ENCODE measurements around the gene ACTR10. TPM values are rescaled to one million over a fixed set of nuclear protein-coding genes. Genes with fewer than 3 reads are reported as not detected.

ACTR10 gene
- polyA plus RNA-seq, 6 donors from 2014 or later, result 66.2 to 117 (median 76.6) TPM

DNA sequence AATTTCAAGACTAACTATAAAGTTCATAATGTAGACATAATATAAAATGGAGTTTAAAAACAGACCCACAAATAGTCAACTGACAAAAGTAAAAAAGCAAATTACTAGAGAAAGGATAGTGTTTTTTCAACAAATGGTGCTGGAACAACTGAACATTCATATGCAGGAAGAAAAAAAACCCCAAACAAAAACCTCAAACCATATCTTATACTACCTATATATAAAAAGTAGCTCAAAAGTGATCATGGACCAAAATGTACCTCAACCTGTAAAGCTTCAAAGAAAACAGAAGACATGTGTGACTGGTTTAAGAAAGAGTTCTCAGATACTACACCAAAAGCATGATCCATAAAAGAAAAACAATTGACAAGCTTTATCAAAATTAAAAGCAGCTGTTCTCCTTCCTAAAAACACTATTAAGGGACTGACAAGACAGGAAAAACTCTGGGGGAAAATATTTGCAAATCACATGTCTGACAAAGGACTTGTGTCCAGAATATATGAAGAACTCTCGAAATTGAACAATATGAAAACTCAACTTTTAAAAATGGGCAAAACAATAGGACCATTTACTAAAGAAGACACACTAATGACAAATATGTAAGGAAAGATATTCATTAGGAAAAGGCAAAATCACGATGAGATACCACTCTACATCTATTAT, 75.7 kb downstream of the ACTR10 start:
- Mint-ChIP-seq H3K4me3 (no peak overlapping the region), H3K9me3 (no peaks in the 10 kb centered on the region), H3K36me3 (peaks cover 0 to 11% of the 10 kb centered on the region in 2 donors), H3K27ac (peak overlapping the region; percentile 38 to 92 (median 64)), H3K27me3 (no peaks in the 10 kb centered on the region), H3K4me1 (peaks cover 26 to 36% (median 28%) of the 10 kb centered on the region in 3 donors)
- ATAC-seq (ENCODE audit: low read depth in 2 of 2) (no peak), DNase-seq (no peak)

GRCh38 chr14:58276208-58276607, 76.3 kb downstream of the ACTR10 start:
- DNase-seq (no peak), ATAC-seq (ENCODE audit: low read depth in 2 of 2) (no peak)
- Mint-ChIP-seq H3K9me3 (no peaks in the 10 kb centered on the region), H3K27ac (peak overlapping the region in 3 of 6 donors; percentile 38 to 92 (median 87)), H3K4me3 (no peak overlapping the region), H3K4me1 (peaks cover 30 to 42% (median 33%) of the 10 kb centered on the region in 3 donors), H3K27me3 (no peaks in the 10 kb centered on the region), H3K36me3 (peaks cover 0 to 8% of the 10 kb centered on the region in 2 donors)

DNA sequence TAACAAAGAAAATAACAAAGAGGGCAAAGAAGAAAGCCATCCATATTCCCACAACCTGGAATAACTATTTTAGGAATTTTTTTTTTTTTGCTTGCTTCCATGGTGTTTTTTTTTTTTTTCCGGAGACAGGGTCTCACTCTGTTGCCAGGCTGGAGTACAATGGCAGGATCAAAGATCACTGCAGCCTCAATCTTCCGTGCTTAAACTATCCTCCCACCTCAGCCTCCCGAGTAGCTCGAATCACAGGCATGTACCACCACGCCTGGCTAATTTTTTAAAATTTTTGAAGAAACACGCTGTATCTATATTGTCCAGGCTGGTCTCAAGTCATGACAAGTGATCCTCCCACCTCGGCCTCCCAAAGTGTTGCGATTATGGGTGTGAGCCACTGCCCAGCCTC, 78.2 kb downstream of the ACTR10 start:
- H3K9me3 Mint-ChIP-seq, result no peaks in the 10 kb centered on the region
- peaks cover 0 to 8% of the 10 kb centered on the region in 2 donors for H3K36me3 Mint-ChIP-seq
- ATAC-seq (ENCODE audit: low read depth in 2 of 2) (no peak), DNase-seq (no peak)
- peaks cover 38 to 57% (median 40%) of the 10 kb centered on the region in 3 donors for H3K4me1 Mint-ChIP-seq
- no peaks in the 10 kb centered on the region for H3K27me3 Mint-ChIP-seq
- no peak overlapping the region for H3K4me3 Mint-ChIP-seq
- H3K27ac Mint-ChIP-seq, result peak overlapping the region in 1 of 6 donors; percentile 15

GRCh38 chr14:58280954-58281787, 81.2 kb downstream of the ACTR10 start:
- peaks cover 16 to 19% of the 10 kb centered on the region in 2 donors for H3K36me3 Mint-ChIP-seq
- ATAC-seq (ENCODE audit: low read depth in 2 of 2) (peak; percentile 92 to 94), DNase-seq (peak; percentile 40)
- H3K27me3 Mint-ChIP-seq, result no peaks in the 10 kb centered on the region
- no peaks in the 10 kb centered on the region for H3K9me3 Mint-ChIP-seq
- peak overlapping the region in 4 of 8 donors; percentile 43 to 71 (median 59) for H3K4me3 Mint-ChIP-seq
- H3K27ac Mint-ChIP-seq, result peak overlapping the region; percentile 84 to 98 (median 91)
- H3K4me1 Mint-ChIP-seq, result peaks cover 37 to 39% (median 38%) of the 10 kb centered on the region in 3 donors

DNA sequence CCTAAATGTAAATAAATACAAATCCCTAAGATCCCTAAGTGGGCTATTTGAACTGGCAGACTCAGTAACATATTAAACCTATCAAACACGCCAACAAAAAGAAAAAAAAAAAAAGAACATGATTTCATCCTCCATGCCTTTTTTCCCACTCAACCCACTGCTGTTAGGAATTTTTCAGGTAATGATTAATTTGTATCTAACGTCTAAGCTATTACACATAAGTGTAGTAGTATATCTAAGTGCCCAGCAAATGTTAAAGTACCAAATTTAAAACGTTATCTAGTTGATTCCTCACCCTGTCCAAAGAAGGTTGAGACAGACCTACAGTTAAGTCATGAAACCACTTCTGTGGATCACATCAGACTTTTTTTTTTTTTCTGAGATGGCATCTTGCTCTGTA, 82.0 kb downstream of the ACTR10 start:
- Mint-ChIP-seq H3K36me3 (peaks cover 16 to 19% of the 10 kb centered on the region in 2 donors), H3K4me1 (peaks cover 33 to 38% (median 37%) of the 10 kb centered on the region in 3 donors), H3K27me3 (no peaks in the 10 kb centered on the region), H3K4me3 (peak overlapping the region in 2 of 8 donors; percentile 43 to 71), H3K9me3 (no peaks in the 10 kb centered on the region), H3K27ac (peak overlapping the region; percentile 84 to 98 (median 90))
- DNase-seq, result no peak
- no peak for ATAC-seq (ENCODE audit: low read depth in 2 of 2)

GRCh38 chr14:58282925-58283593, 83.1 kb downstream of the ACTR10 start:
- no peak overlapping the region for H3K4me3 Mint-ChIP-seq
- ATAC-seq (ENCODE audit: low read depth in 2 of 2) (no peak), DNase-seq (no peak)
- peaks cover 21 to 24% of the 10 kb centered on the region in 2 donors for H3K36me3 Mint-ChIP-seq
- peaks cover 33 to 44% (median 41%) of the 10 kb centered on the region in 3 donors for H3K4me1 Mint-ChIP-seq
- H3K9me3 Mint-ChIP-seq, result no peaks in the 10 kb centered on the region
- no peaks in the 10 kb centered on the region for H3K27me3 Mint-ChIP-seq
- peak overlapping the region in 4 of 6 donors; percentile 16 to 90 (median 44) for H3K27ac Mint-ChIP-seq

DNA sequence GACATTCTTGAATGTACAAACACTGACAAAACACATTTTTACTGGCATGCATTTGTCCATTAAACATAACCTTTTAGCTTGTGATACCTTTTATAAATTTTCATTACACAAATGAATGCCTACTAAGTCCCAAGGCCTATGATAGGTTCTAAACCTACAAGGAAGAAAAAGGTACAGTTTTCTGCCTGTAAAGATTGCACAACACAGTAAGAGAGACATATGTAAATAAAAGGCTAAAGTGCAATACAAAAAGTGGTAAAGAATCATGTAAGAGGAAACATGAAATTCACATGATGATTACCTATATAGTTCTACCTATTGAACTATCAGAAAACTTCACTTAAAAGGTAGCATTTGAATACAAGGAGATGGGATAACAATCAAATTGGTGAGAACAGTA, 83.8 kb downstream of the ACTR10 start:
- Mint-ChIP-seq H3K36me3 (peaks cover 24 to 26% of the 10 kb centered on the region in 2 donors), H3K4me1 (peaks cover 37 to 48% (median 47%) of the 10 kb centered on the region in 3 donors), H3K4me3 (no peak overlapping the region), H3K27ac (peak overlapping the region in 4 of 6 donors; percentile 16 to 90 (median 64)), H3K9me3 (no peaks in the 10 kb centered on the region), H3K27me3 (no peaks in the 10 kb centered on the region)
- DNase-seq (no peak), ATAC-seq (ENCODE audit: low read depth in 2 of 2) (no peak)

- peaks cover 37 to 49% (median 47%) of the 10 kb centered on the region in 3 donors for H3K4me1 Mint-ChIP-seq
- peaks cover 24 to 39% of the 10 kb centered on the region in 2 donors for H3K36me3 Mint-ChIP-seq
- no peak for ATAC-seq (ENCODE audit: low read depth in 2 of 2)
- no peaks in the 10 kb centered on the region for H3K9me3 Mint-ChIP-seq
- no peak overlapping the region for H3K4me3 Mint-ChIP-seq
- no peaks in the 10 kb centered on the region for H3K27me3 Mint-ChIP-seq
- no peak for DNase-seq
- H3K27ac Mint-ChIP-seq, result peak overlapping the region in 2 of 6 donors; percentile 24 to 89
Observed at GRCh38 chr14:58285132-58285531, 85.2 kb downstream of the ACTR10 start.

Other genes with a start within 250 kb of the ACTR10 start
- gene ARMH4, start 47.9 kb upstream of the ACTR10 start, polyA plus RNA-seq (ENCODE audit: low read depth in 6 of 6), result under 1 TPM in 3 of 6 donors, not detected in 3; 0.82 to 0.95 (median 0.84) TPM
- 100 to 1,000 TPM; 134 to 182 (median 141) TPM for gene PSMA3, start 44.7 kb downstream of the ACTR10 start, polyA plus RNA-seq (ENCODE audit: low read depth in 6 of 6)
- 10 to 100 TPM; 24.1 to 52.4 (median 32.9) TPM for gene ARID4A, start 98.4 kb downstream of the ACTR10 start, polyA plus RNA-seq (ENCODE audit: low read depth in 6 of 6)
- not detected for gene TOMM20L, start 195.8 kb downstream of the ACTR10 start, polyA plus RNA-seq (ENCODE audit: low read depth in 6 of 6)
- 10 to 100 TPM; 48.7 to 91.0 (median 71.0) TPM for gene TIMM9, start 227.4 kb downstream of the ACTR10 start, polyA plus RNA-seq (ENCODE audit: low read depth in 6 of 6)
- 10 to 100 TPM in 5 of 6 donors, 1 to 10 TPM in 1; 8.3 to 26.1 (median 21.3) TPM for gene KIAA0586, start 227.6 kb downstream of the ACTR10 start, polyA plus RNA-seq (ENCODE audit: low read depth in 6 of 6)